Esophagus (tissue), 2 donors: Measurements from ENCODE around the gene GMDS. TPM values are rescaled to one million over a fixed set of nuclear protein-coding genes. Genes with fewer than 3 reads are reported as not detected.
"Not testable (repeated sequence)": the region's sequence is repeated elsewhere in the genome, so short reads cannot be mapped to it uniquely, and the experiment has no call there.

ENCODE experiments used
- H3K27ac ChIP-seq, 2 donors: one replicate each; pipeline ENCODE4 v1.5.1; 2013; ENCODE audit warnings: low read depth in 2 of 2, mild to moderate bottlenecking in 2 of 2, inconsistent platforms in 1 of 2, low read length in 1 of 2, moderate library complexity in 1 of 2
- H3K27me3 ChIP-seq, 2 donors: one replicate each; pipeline ENCODE4 v1.6.1; 2013; ENCODE audit warnings: low read length in 2 of 2, control low read depth in 1 of 2, mild to moderate bottlenecking in 1 of 2; ENCODE audit not compliant: insufficient read depth in 2 of 2, control insufficient read depth in 1 of 2
- H3K36me3 ChIP-seq, 2 donors: one replicate each; pipeline ENCODE4 v1.6.1; 2013; ENCODE audit warnings: low read length in 1 of 2; ENCODE audit not compliant: control insufficient read depth in 2 of 2, insufficient read depth in 2 of 2
- H3K4me1 ChIP-seq, 2 donors: one replicate each; pipeline ENCODE4 v1.6.1; 2013; ENCODE audit warnings: low read length in 1 of 2; ENCODE audit not compliant: control insufficient read depth in 2 of 2, insufficient read depth in 2 of 2
- H3K4me3 ChIP-seq, 2 donors: one replicate each; pipeline ENCODE4 v1.5.1; 2013; ENCODE audit warnings: low read length in 2 of 2, mild to moderate bottlenecking in 2 of 2, low read depth in 1 of 2, moderate library complexity in 1 of 2
- H3K9me3 ChIP-seq, 2 donors: one replicate each; pipeline ENCODE4 v1.6.1; 2013; ENCODE audit warnings: mild to moderate bottlenecking in 2 of 2, low read depth in 1 of 2, low read length in 1 of 2, moderate library complexity in 1 of 2; ENCODE audit not compliant: control insufficient read depth in 2 of 2, insufficient read depth in 1 of 2
- WGBS, 2 donors: extraction: QIAGEN DNeasy Blood & Tissue Kit; methylation state at CpG; one replicate each; pipeline ENCODE4 v1.1.7; 2013; 5-methylcytosine and 5-hydroxymethylcytosine counted together
- polyA plus RNA-seq, 2 donors: library from polyadenylated mRNA; stranded (reverse); fragments of 200-250 nt; gene quantifications; one replicate each; pipeline ENCODE4 v1.2.3, GENCODE V29; 2013
- donor health status: healthy with polysubstance abuse.
- donor health status: Bipolar disorder and iron deficiency.

Gene GMDS
- polyA plus RNA-seq, 2 donors, result 42.4 to 54.5 TPM

GRCh38 chr6:1701668-1702353, 543.6 kb downstream of the GMDS start:
- H3K4me1 ChIP-seq, result peaks cover 0 to 2% of the 10 kb centered on the region in 2 donors
- 80 to 81% methylated on average over 12 of the region's 12 CpGs for WGBS, 2 donors
- no peak overlapping the region for H3K27ac ChIP-seq
- peaks cover 0 to 3% of the 10 kb centered on the region in 2 donors for H3K36me3 ChIP-seq
- peaks cover 0 to 2% of the 10 kb centered on the region in 2 donors for H3K27me3 ChIP-seq
- no peak overlapping the region for H3K4me3 ChIP-seq
- no peaks in the 10 kb centered on the region for H3K9me3 ChIP-seq

- Histone ChIP-seq H3K4me1 (peaks cover 0 to 2% of the 10 kb centered on the region in 2 donors), H3K4me3 (no peak overlapping the region), H3K27me3 (peaks cover 0 to 2% of the 10 kb centered on the region in 2 donors), H3K9me3 (no peaks in the 10 kb centered on the region), H3K36me3 (peaks cover 0 to 3% of the 10 kb centered on the region in 2 donors), H3K27ac (no peak overlapping the region)
- 89 to 92% methylated on average over 11 of the region's 11 CpGs for WGBS, 2 donors
These were observed 545.0 kb downstream of the GMDS start for GRCh38 chr6:1700278-1700967.

GRCh38 chr6:1698527-1698926, 546.9 kb downstream of the GMDS start:
- Histone ChIP-seq H3K27ac (no peak overlapping the region), H3K4me3 (no peak overlapping the region), H3K27me3 (peaks cover 0 to 2% of the 10 kb centered on the region in 2 donors), H3K36me3 (peaks cover 0 to 3% of the 10 kb centered on the region in 2 donors), H3K4me1 (peaks cover 0 to under 1% of the 10 kb centered on the region in 2 donors), H3K9me3 (no peaks in the 10 kb centered on the region)
- WGBS, 2 donors, result 86 to 91% methylated on average over 11 of the region's 11 CpGs

GRCh38 chr6:1697688-1698351, 547.6 kb downstream of the GMDS start:
- no peaks in the 10 kb centered on the region for H3K36me3 ChIP-seq
- peaks cover 0 to 2% of the 10 kb centered on the region in 2 donors for H3K27me3 ChIP-seq
- H3K4me1 ChIP-seq, result no peaks in the 10 kb centered on the region
- 95 to 97% methylated on average over 10 of the region's 10 CpGs for WGBS, 2 donors
- no peak overlapping the region for H3K4me3 ChIP-seq
- H3K27ac ChIP-seq, result no peak overlapping the region
- H3K9me3 ChIP-seq, result no peaks in the 10 kb centered on the region

- Histone ChIP-seq H3K27ac (no peak overlapping the region), H3K9me3 (no peaks in the 10 kb centered on the region), H3K36me3 (no peaks in the 10 kb centered on the region), H3K27me3 (no peaks in the 10 kb centered on the region), H3K4me3 (no peak overlapping the region), H3K4me1 (no peaks in the 10 kb centered on the region)
- 82 to 83% methylated on average over 6 of the region's 6 CpGs for WGBS, 2 donors
These were observed 548.9 kb downstream of the GMDS start for GRCh38 chr6:1696463-1696850.

- no peak overlapping the region for H3K4me3 ChIP-seq
- H3K27me3 ChIP-seq, result no peaks in the 10 kb centered on the region
- no peaks in the 10 kb centered on the region for H3K4me1 ChIP-seq
- WGBS, 2 donors, result 77 to 84% methylated on average over 10 of the region's 10 CpGs
- no peaks in the 10 kb centered on the region for H3K36me3 ChIP-seq
- H3K27ac ChIP-seq, result no peak overlapping the region
- H3K9me3 ChIP-seq, result no peaks in the 10 kb centered on the region
These were observed 549.6 kb downstream of the GMDS start for GRCh38 chr6:1695546-1696462.

- H3K9me3 ChIP-seq, H3K4me1 ChIP-seq, H3K27ac ChIP-seq, H3K36me3 ChIP-seq, H3K4me3 ChIP-seq, H3K27me3 ChIP-seq: not testable (repeated sequence)
- WGBS, 2 donors, result 79 to 87% methylated on average over 2 of the region's 2 CpGs
These were observed 553.6 kb downstream of the GMDS start for GRCh38 chr6:1691828-1692227.

GRCh38 chr6:1690656-1691055, 554.7 kb downstream of the GMDS start:
- not testable (repeated sequence) for H3K36me3 ChIP-seq, H3K4me3 ChIP-seq, H3K9me3 ChIP-seq, H3K27ac ChIP-seq, H3K27me3 ChIP-seq, H3K4me1 ChIP-seq
- 78 to 79% methylated on average over 2 of the region's 2 CpGs for WGBS, 2 donors

GRCh38 chr6:1689141-1689540, 556.3 kb downstream of the GMDS start:
- no peaks in the 10 kb centered on the region for H3K9me3 ChIP-seq
- no peak overlapping the region for H3K4me3 ChIP-seq
- H3K27me3 ChIP-seq, result no peaks in the 10 kb centered on the region
- peaks cover 0 to 3% of the 10 kb centered on the region in 2 donors for H3K4me1 ChIP-seq
- no peaks in the 10 kb centered on the region for H3K36me3 ChIP-seq
- no peak overlapping the region for H3K27ac ChIP-seq
- WGBS, 2 donors, result 38 to 41% methylated on average over 1 of the region's 1 CpG
